ENCODE measurements around the gene CTNND2. TPM values are rescaled to one million over a fixed set of nuclear protein-coding genes. Genes with fewer than 3 reads are reported as not detected.

Gene CTNND2
- total RNA-seq, 1 experiment from 2014 or later: 7.0 TPM

- no peaks in the 10 kb centered on the region for H3K4me1 Mint-ChIP-seq
- no peaks in the 10 kb centered on the region for H3K27me3 ChIP-seq (ENCODE audit: insufficient read depth, low read length)
- peaks cover 3% of the 10 kb centered on the region; the same call in 1 of the 2 replicates for H3K27me3 Mint-ChIP-seq (ENCODE audit: low read depth)
Measured at GRCh38 chr5:10958728-10959127, 945.5 kb downstream of the CTNND2 start.

More at GRCh38 chr5:10958728-10959127, 945.5 kb downstream of the CTNND2 start:
- peaks cover 0 to 9% (median 5%) of the 10 kb centered on the region in 3 experiments; a peak in 3 of 7 replicates for H3K36me3 Mint-ChIP-seq (ENCODE audit: insufficient read depth in 1 of 3, low read depth in 3 of 3)
- H2BK15ac ChIP-seq (ENCODE audit: low read depth, low read length): no peak overlapping the region
- H3K9me3 Mint-ChIP-seq: peaks cover 10 to 17% of the 10 kb centered on the region in 2 experiments
- no peaks in the 10 kb centered on the region for H3K9me3 ChIP-seq (ENCODE audit: control insufficient read depth, low read depth, low read length)
- DNase-seq: no peak
- H3K9ac ChIP-seq (ENCODE audit: extremely low read depth, insufficient read length, low read length): no peak overlapping the region
- H3K27ac ChIP-seq (ENCODE audit: insufficient read length, low read depth, low read length): no peak overlapping the region
- TF ChIP-seq CTCF (conservative IDR thresholded peaks at IDR 0.05): no peak
- no peak overlapping the region for H4K5ac ChIP-seq (ENCODE audit: insufficient read length, low read depth, low read length)
- H2BK20ac ChIP-seq (ENCODE audit: low read depth, low read length, poor library complexity, severe bottlenecking): no peak overlapping the region
- H3K4ac ChIP-seq (ENCODE audit: low read depth, low read length): no peak overlapping the region
- H4K20me1 ChIP-seq (ENCODE audit: control insufficient read depth, insufficient read depth, insufficient read length): no peaks in the 10 kb centered on the region
- no peak overlapping the region for H3K14ac ChIP-seq (ENCODE audit: insufficient read depth, low read length)
- no peaks in the 10 kb centered on the region for H3K4me1 ChIP-seq (ENCODE audit: insufficient read depth, low read length)
- no peak overlapping the region for H3K56ac ChIP-seq (ENCODE audit: insufficient read length, low read depth, low read length)
- no peak overlapping the region for H3K23ac ChIP-seq (ENCODE audit: insufficient read length, low read depth, low read length)
- no peak overlapping the region for H3T11ph ChIP-seq (ENCODE audit: low read length)
- H2AK5ac ChIP-seq (ENCODE audit: insufficient read length, low read length): no peak overlapping the region
- H2BK120ac ChIP-seq (ENCODE audit: low read depth, low read length, poor library complexity, severe bottlenecking): no peak overlapping the region
- H3K79me2 ChIP-seq (ENCODE audit: insufficient read depth, low read length): no peaks in the 10 kb centered on the region
- H2AFZ ChIP-seq (ENCODE audit: low read length): no peak overlapping the region
- no peak overlapping the region for H2BK5ac ChIP-seq (ENCODE audit: insufficient read length, low read length)
- H3K23me2 ChIP-seq (ENCODE audit: insufficient read length, low read depth, low read length, poor library complexity, severe bottlenecking): no peaks in the 10 kb centered on the region
- no peak overlapping the region for H3K4me3 Mint-ChIP-seq
- H4K91ac ChIP-seq (ENCODE audit: insufficient read length, low read depth, low read length): no peak overlapping the region
- H3K27ac Mint-ChIP-seq: no peak overlapping the region
- H3K79me1 ChIP-seq (ENCODE audit: insufficient read depth, low read depth, low read length, poor library complexity, severe bottlenecking): no peaks in the 10 kb centered on the region
- no peak overlapping the region for H3K4me2 ChIP-seq (ENCODE audit: insufficient read depth, insufficient read length, low read length)
- no peak overlapping the region for H2BK12ac ChIP-seq (ENCODE audit: insufficient read length, low read depth, low read length)
- H3K18ac ChIP-seq (ENCODE audit: insufficient read length, low read depth, low read length): no peak overlapping the region
- no peak overlapping the region for H4K8ac ChIP-seq (replicated peaks; ENCODE audit: insufficient read length, low read depth, low read length)
